SK-N-SH (cell line): ENCODE results near the gene SPRR2A.

Experiments
- CHD2 ChIP-seq: fragments of 150-350 bp; IDR thresholded peaks from 2 replicates; pipeline ENCODE4 v1.6.1; 2018; ENCODE audit warnings: low read length; ENCODE audit not compliant: partially characterized antibody
- GABPA ChIP-seq: IDR thresholded peaks from 2 replicates; pipeline ENCODE4 v1.4.0; 2012; ENCODE audit warnings: low read depth, mild to moderate bottlenecking
- JUND ChIP-seq: IDR thresholded peaks from 2 replicates; pipeline ENCODE4 v1.4.0; 2012
- POLR2AphosphoS5 ChIP-seq: IDR thresholded peaks from 2 replicates; pipeline ENCODE4 v1.6.1; 2012; ENCODE audit warnings: low read depth, low read length
- RFX5 ChIP-seq: IDR thresholded peaks from 2 replicates; pipeline ENCODE4 v1.6.1; 2012; ENCODE audit warnings: mild to moderate bottlenecking, improper control_type of control experiment, low read length
- SMC3 ChIP-seq: IDR thresholded peaks from 2 replicates; pipeline ENCODE4 v1.6.1; 2012; ENCODE audit warnings: low read depth, low read length, improper control_type of control experiment
- USF1 ChIP-seq: IDR thresholded peaks from 2 replicates; pipeline ENCODE4 v1.4.0; 2012; ENCODE audit warnings: low read depth, borderline replicate concordance
- TF ChIP-seq, protein P1 (sequence below): fragments of 200-600 bp; sonication (generic); IDR thresholded peaks from 2 replicates; pipeline ENCODE4 v1.6.1; 2017; ENCODE audit warnings: antibody characterized with exemption, mild to moderate bottlenecking, moderate library complexity

DNA sequence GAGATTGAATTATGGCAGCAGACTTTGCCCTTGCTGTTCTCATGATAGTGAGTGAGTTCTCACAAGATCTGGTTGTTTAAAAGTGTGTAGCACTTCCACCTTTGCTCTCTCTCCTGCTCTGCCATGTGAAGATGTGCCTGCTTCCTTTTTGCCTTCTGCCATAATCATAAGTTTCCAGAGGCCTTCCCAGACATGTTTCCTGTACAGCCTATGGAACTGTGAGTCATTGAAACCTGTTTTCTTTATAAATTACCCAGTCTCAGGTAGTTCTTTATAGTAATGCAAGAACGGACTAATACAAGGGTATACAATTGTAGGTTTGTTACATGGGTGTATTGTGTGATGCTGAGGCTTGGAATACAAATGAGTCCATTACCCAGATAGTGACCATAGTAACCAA lies 22.1 kb downstream of the SPRR2A start:
- TF ChIP-seq, protein P1, sequence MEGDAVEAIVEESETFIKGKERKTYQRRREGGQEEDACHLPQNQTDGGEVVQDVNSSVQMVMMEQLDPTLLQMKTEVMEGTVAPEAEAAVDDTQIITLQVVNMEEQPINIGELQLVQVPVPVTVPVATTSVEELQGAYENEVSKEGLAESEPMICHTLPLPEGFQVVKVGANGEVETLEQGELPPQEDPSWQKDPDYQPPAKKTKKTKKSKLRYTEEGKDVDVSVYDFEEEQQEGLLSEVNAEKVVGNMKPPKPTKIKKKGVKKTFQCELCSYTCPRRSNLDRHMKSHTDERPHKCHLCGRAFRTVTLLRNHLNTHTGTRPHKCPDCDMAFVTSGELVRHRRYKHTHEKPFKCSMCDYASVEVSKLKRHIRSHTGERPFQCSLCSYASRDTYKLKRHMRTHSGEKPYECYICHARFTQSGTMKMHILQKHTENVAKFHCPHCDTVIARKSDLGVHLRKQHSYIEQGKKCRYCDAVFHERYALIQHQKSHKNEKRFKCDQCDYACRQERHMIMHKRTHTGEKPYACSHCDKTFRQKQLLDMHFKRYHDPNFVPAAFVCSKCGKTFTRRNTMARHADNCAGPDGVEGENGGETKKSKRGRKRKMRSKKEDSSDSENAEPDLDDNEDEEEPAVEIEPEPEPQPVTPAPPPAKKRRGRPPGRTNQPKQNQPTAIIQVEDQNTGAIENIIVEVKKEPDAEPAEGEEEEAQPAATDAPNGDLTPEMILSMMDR, result no peak
- TF ChIP-seq JUND (no peak), POLR2AphosphoS5 (no peak), GABPA (no peak), USF1 (no peak), SMC3 (no peak), RFX5 (no peak), CHD2 (no peak)
